Endothelial cell of umbilical vein (primary cell): ENCODE data around the gene CD200R1L. TPM values are rescaled to one million over a fixed set of nuclear protein-coding genes. Genes with fewer than 3 reads are reported as not detected.

Experiments used
- BruUV-seq: library from RNA; stranded (reverse); fragments of 400-500 nt; replicated peaks from 2 replicates; lab custom pipeline; 2021; lab: Mats Ljungman, UMichigan
- CTCF ChIA-PET: fragments of 300-600, 350-600 bp; sonication (Branson Sonifier 250); formaldehyde crosslinking; loops from one replicate; lab custom pipeline; 2021; ENCODE audit warnings: antibody characterized with exemption, inconsistent platforms; lab: Charles Lee
- POLR2A ChIA-PET: fragments of 300-600, 350-600 bp; sonication (Branson Sonifier 250); formaldehyde crosslinking; loops from one replicate; lab custom pipeline; 2021; ENCODE audit warnings: antibody characterized with exemption, inconsistent platforms; lab: Charles Lee
- DNase-seq: peaks from one replicate; pipeline ENCODE4 v3.0.0-alpha.2; 2011; ENCODE audit warnings: low read depth, low spot score
- FAIRE-seq: peaks from 2 replicates; lab custom pipeline; 2011; peaks lifted over from hg19 to GRCh38; lab: Jason Lieb, UNC
- H2AFZ ChIP-seq: 2 replicates; pipeline ENCODE4 v1.6.0; 2012; ENCODE audit warnings: low read depth, low read length, control low read depth, inconsistent platforms
- H3K27ac ChIP-seq: 2 replicates; pipeline ENCODE4 v1.5.1; 2011; ENCODE audit warnings: low read depth, mild to moderate bottlenecking, control low read depth, low read length, moderate library complexity; ENCODE audit not compliant: insufficient read depth
- H3K27me3 ChIP-seq, 2 experiments: 2 replicates each; pipeline versions ENCODE4 v1.6.0 to v1.6.1; 2011; ENCODE audit warnings: low read length in 2 of 2, mixed read lengths in 1 of 2; ENCODE audit not compliant: control insufficient read depth in 2 of 2, insufficient read depth in 2 of 2
- H3K36me3 ChIP-seq, 2 experiments: 2 replicates in 1 of 2; 3 replicates in 1 of 2; pipeline ENCODE4 v1.5.1; 2011; ENCODE audit warnings: low read length in 2 of 2, mild to moderate bottlenecking in 1 of 2, moderate library complexity in 1 of 2; ENCODE audit not compliant: control insufficient read depth in 2 of 2, insufficient read depth in 2 of 2; ENCODE audit errors: extremely low read depth in 1 of 2
- H3K4me1 ChIP-seq: 3 replicates; pipeline ENCODE4 v1.5.1; 2011; ENCODE audit warnings: mild to moderate bottlenecking, low read length; ENCODE audit not compliant: control insufficient read depth, insufficient read depth; ENCODE audit errors: extremely low read depth
- H3K4me2 ChIP-seq: 2 replicates; pipeline ENCODE4 v1.6.1; 2011; ENCODE audit warnings: low read length, control low read depth, mixed read lengths; ENCODE audit not compliant: insufficient read depth
- H3K4me3 ChIP-seq, 3 experiments: fragments of 200-600 bp in 1 of 3; sonication (generic), shearing (Covaris generic) in 1 of 3; replicated peaks in 1 of 3; 2 replicates each; pipeline ENCODE4 v1.5.1; 2011 to 2016; ENCODE audit warnings: control low read depth in 3 of 3, low read length in 3 of 3, mild to moderate bottlenecking in 2 of 3, inconsistent platforms in 1 of 3, low read depth in 1 of 3, moderate library complexity in 1 of 3; ENCODE audit not compliant: insufficient read depth in 1 of 3
- H3K79me2 ChIP-seq: 2 replicates; pipeline ENCODE4 v1.6.0; 2012; ENCODE audit warnings: low read length, inconsistent platforms; ENCODE audit not compliant: control insufficient read depth, insufficient read depth
- H3K9ac ChIP-seq: replicated peaks from 2 replicates; pipeline ENCODE3; 2011; ENCODE audit warnings: low read length, control low read depth; ENCODE audit not compliant: insufficient read depth; ENCODE audit errors: extremely low read depth
- H3K9me1 ChIP-seq: replicated peaks from 3 replicates; pipeline ENCODE4 v1.6.0; 2011; ENCODE audit warnings: mild to moderate bottlenecking, low read length; ENCODE audit not compliant: control insufficient read depth, insufficient read depth; ENCODE audit errors: extremely low read depth
- H3K9me3 ChIP-seq: replicated peaks from 2 replicates; pipeline ENCODE4 v1.5.1; 2012; ENCODE audit warnings: low read length, inconsistent platforms; ENCODE audit not compliant: control insufficient read depth, insufficient read depth
- H4K20me1 ChIP-seq: replicated peaks from 2 replicates; pipeline ENCODE3; 2011; ENCODE audit warnings: mild to moderate bottlenecking, low read length; ENCODE audit not compliant: control insufficient read depth, insufficient read depth; ENCODE audit errors: extremely low read depth
- CTCF ChIP-seq, 2 donors: IDR thresholded peaks; 1 replicate in 1 of 2; 2 replicates in 1 of 2; pipeline ENCODE4 v1.5.1; 2011; ENCODE audit warnings: low read length in 2 of 2, mild to moderate bottlenecking in 2 of 2, moderate library complexity in 2 of 2, control low read depth in 1 of 2, inconsistent platforms in 1 of 2, low read depth in 1 of 2; ENCODE audit not compliant: insufficient read depth in 1 of 2; ENCODE audit errors: extremely low read depth in 1 of 2
- FOS ChIP-seq: IDR thresholded peaks from 2 replicates; pipeline ENCODE4 v1.6.1; 2011; ENCODE audit warnings: mild to moderate bottlenecking, low read length, moderate library complexity, borderline replicate concordance; ENCODE audit not compliant: insufficient read depth
- GATA2 ChIP-seq: IDR thresholded peaks from 2 replicates; pipeline ENCODE4 v1.7.0; 2011; ENCODE audit warnings: low read depth, mild to moderate bottlenecking, moderate library complexity, mixed read lengths, low read length; ENCODE audit not compliant: insufficient read length, insufficient read depth
- JUN ChIP-seq: IDR thresholded peaks from 2 replicates; pipeline ENCODE4 v1.6.1; 2011; ENCODE audit warnings: borderline replicate concordance, low read depth; ENCODE audit not compliant: insufficient read length, insufficient read depth
- POLR2A ChIP-seq: IDR thresholded peaks from 2 replicates; pipeline ENCODE4 v1.6.1; 2012; ENCODE audit warnings: low read depth, mild to moderate bottlenecking, control low read depth, low read length
- POLR2AphosphoS5 ChIP-seq: IDR thresholded peaks from 2 replicates; pipeline ENCODE4 v1.6.1; 2012; ENCODE audit warnings: low read depth, mild to moderate bottlenecking, control low read depth, low read length, moderate library complexity; ENCODE audit not compliant: insufficient read depth
- dilution Hi-C: fragments of 300-500 bp; cut with MboI; formaldehyde crosslinking; loops from one replicate; pipeline ENCODE4 v1.15.0; 2019; ENCODE audit warnings: low sequenced_read_pairs; ENCODE audit not compliant: extremely low pct_ligation_motif_present
- intact Hi-C: fragments of 100-400 bp; cut with micrococcal nuclease; formaldehyde crosslinking; loops from one replicate; pipeline ENCODE4 v1.10.0; 2022
- polyA plus RNA-seq, 4 experiments: library from polyadenylated mRNA; depleted of rRNA in 3 of 4; stranded (reverse) in 3 of 4; unstranded in 1 of 4; fragments of >200 nt; gene quantifications; 2 replicates each; pipeline versions ENCODE4 v1.2.1 to v1.2.3, GENCODE V29; 2011 to 2012; ENCODE audit warnings: missing spikeins in 1 of 4
- total RNA-seq: library from RNA; stranded (reverse); gene quantifications from 2 replicates; pipeline ENCODE4 v1.2.3, GENCODE V29; 2021

Gene CD200R1L
- total and polyA plus RNA-seq, 2 donors (not counting 3 experiments of a cell fraction or from before 2014, with no cell fraction given) = not detected

DNA sequence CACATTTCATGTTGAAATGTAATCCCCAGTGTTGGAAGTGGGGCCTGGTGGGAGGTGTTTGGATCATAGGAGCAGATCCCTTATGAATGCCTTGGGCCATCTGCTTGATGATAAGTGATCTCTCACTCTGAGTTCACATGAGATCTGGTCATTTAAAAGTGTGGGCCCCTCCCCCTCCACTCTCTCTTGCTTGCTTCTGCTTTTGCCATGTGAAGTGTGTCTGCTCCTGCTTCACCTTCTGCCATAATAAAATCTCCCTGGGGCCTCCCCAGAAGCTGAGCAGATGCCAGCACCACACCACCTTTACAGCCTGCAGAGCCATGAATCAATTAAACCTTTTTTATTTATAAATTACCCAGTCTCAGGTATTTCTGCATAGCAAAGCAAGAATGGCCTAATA is 14.2 kb upstream of the CD200R1L start:
- TF ChIP-seq FOS = no peak
- TF ChIP-seq JUN = no peak
- no peak for TF ChIP-seq POLR2A
- TF ChIP-seq GATA2 = no peak
- no peak for TF ChIP-seq POLR2AphosphoS5
- TF ChIP-seq CTCF (IDR thresholded peaks at IDR 0.05; ENCODE audit: extremely low read depth in 1 of 2, insufficient read depth in 1 of 2, low read depth in 1 of 2, low read length in 2 of 2) = no peak
- H3K9ac ChIP-seq = no peak overlapping the region
- CTCF ChIA-PET = no interaction called here
- BruUV-seq = no TSS peak
- POLR2A ChIA-PET = no interaction called here
- no peaks in the 10 kb centered on the region for H3K79me2 ChIP-seq
- H3K27me3 ChIP-seq = no peaks in the 10 kb centered on the region
- no peaks in the 10 kb centered on the region for H3K9me3 ChIP-seq
- FAIRE-seq = no peak
- no peak overlapping the region for H3K27ac ChIP-seq
- H2AFZ ChIP-seq = no peak overlapping the region
- dilution Hi-C loops (no loop called here), intact Hi-C loops (no loop called here)
- no peaks in the 10 kb centered on the region for H4K20me1 ChIP-seq
- no peaks in the 10 kb centered on the region for H3K4me1 ChIP-seq
- DNase-seq = no peak
- no peak overlapping the region for H3K4me3 ChIP-seq
- no peaks in the 10 kb centered on the region for H3K9me1 ChIP-seq
- no peaks in the 10 kb centered on the region for H3K36me3 ChIP-seq
- no peak overlapping the region for H3K4me2 ChIP-seq
